ENCODE data around the gene PKD2. TPM values are rescaled to one million over a fixed set of nuclear protein-coding genes. Genes with fewer than 3 reads are reported as not detected.
A peak's percentile ranks its signal among the peaks of the same experiment; 100 is the strongest.
"Not testable (repeated sequence)": the region's sequence is repeated elsewhere in the genome, so short reads cannot be mapped to it uniquely, and the experiment has no call there.

The PKD2 gene
- total RNA-seq, 1 experiment from 2014 or later: 21.4 TPM

GRCh38 chr4:88115587-88115986 lies 108.2 kb downstream of the PKD2 start:
- Mint-ChIP-seq H3K4me1 (no peaks in the 10 kb centered on the region), H3K27ac (no peak overlapping the region), H3K4me3 (no peak overlapping the region), H3K27me3 (ENCODE audit: low read depth) (peaks cover 6% of the 10 kb centered on the region), H3K36me3 (peaks cover 27% of the 10 kb centered on the region), H3K9me3 (peaks cover 33% of the 10 kb centered on the region)
- TF ChIP-seq, protein P1, sequence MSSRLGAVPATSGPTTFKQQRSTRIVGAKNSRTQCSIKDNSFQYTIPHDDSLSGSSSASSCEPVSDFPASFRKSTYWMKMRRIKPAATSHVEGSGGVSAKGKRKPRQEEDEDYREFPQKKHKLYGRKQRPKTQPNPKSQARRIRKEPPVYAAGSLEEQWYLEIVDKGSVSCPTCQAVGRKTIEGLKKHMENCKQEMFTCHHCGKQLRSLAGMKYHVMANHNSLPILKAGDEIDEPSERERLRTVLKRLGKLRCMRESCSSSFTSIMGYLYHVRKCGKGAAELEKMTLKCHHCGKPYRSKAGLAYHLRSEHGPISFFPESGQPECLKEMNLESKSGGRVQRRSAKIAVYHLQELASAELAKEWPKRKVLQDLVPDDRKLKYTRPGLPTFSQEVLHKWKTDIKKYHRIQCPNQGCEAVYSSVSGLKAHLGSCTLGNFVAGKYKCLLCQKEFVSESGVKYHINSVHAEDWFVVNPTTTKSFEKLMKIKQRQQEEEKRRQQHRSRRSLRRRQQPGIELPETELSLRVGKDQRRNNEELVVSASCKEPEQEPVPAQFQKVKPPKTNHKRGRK (CRISPR knock-in tag; IDR thresholded peaks at IDR 0.05; ENCODE audit: borderline replicate concordance): no peak
- no peak for ATAC-seq
- ChIA-PET CTCF (no interaction called here), POLR2A (no interaction called here)
- DNase-seq (ENCODE audit: low spot score): no peak

GRCh38 chr4:88119943-88120342 lies 112.5 kb downstream of the PKD2 start:
- 0 out of 2 replicates have a peak, but pooled peaks cover 4% of the 10 kb centered on the region for H3K4me1 Mint-ChIP-seq
- ChIA-PET POLR2A (no interaction called here), CTCF (no interaction called here)
- peaks cover 64% of the 10 kb centered on the region for H3K9me3 Mint-ChIP-seq
- ATAC-seq (no peak), DNase-seq (ENCODE audit: low spot score) (no peak)
- H3K4me3 Mint-ChIP-seq: no peak overlapping the region
- peaks cover 6% of the 10 kb centered on the region for H3K27me3 Mint-ChIP-seq (ENCODE audit: low read depth)
- TF ChIP-seq ZNF121 (CRISPR knock-in tag; IDR thresholded peaks at IDR 0.05) (0 out of 2 replicates have a peak, but pooled peaks have one; percentile 31), GTF2I (CRISPR knock-in tag; conservative IDR thresholded peaks at IDR 0.05) (no peak)
- peaks cover 50% of the 10 kb centered on the region for H3K36me3 Mint-ChIP-seq
- H3K27ac Mint-ChIP-seq: no peak overlapping the region

DNA sequence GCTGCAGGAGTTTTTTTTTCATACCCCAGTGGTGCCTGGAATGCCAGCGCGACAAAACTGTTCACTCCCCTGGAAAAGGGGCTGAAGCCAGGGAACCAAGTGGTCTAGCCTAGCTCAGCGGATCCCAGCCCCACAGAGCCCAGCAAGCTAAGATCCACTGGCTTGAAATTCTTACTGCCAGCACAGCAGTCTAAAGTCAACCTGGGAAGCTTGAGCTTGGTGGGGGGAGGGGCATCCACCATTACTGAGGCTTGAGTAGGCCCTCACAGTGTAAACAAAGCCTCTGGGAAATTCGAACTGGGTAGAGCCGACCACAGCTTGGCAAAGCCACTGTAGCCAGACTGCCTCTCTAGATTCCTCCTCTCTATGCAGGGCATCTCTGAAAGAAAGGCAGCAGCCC lies 114.8 kb downstream of the PKD2 start:
- CTCF ChIA-PET, H3K4me3 Mint-ChIP-seq: not testable (repeated sequence)

More for the DNA sequence above, 114.8 kb downstream of the PKD2 start:
- not testable (repeated sequence) for H3K27ac Mint-ChIP-seq; H3K4me1 Mint-ChIP-seq; H3K27me3 Mint-ChIP-seq (ENCODE audit: low read depth)
- Mint-ChIP-seq H3K36me3 (peaks cover 55% of the 10 kb centered on the region), H3K9me3 (peaks cover 80% of the 10 kb centered on the region)
- TF ChIP-seq FOXK1 (CRISPR knock-in tag; IDR thresholded peaks at IDR 0.05): 0 out of 2 replicates have a peak, but pooled peaks have one; percentile 63
- peak; percentile 48 for DNase-seq (ENCODE audit: low spot score)
- POLR2A ChIA-PET: interaction anchor here (0.6 kb wide), 1 partner anchor 281 kb away, joined by 3 read pairs; no protein-coding TSS in a partner anchor
- ATAC-seq: peak; percentile 75

Other genes starting within 250 kb of the PKD2 start
- not detected in 3 replicates for gene IBSP, start 208.1 kb upstream of the PKD2 start, total RNA-seq (2021)
- gene MEPE, start 174.7 kb upstream of the PKD2 start, total RNA-seq (2021): not detected in 3 replicates
- 24.5 to 56.6 TPM (median 31.8 TPM) in 3 replicates for gene SPP1, start 31.9 kb upstream of the PKD2 start, total RNA-seq (2021)
- 2.1 to 3.8 TPM (median 3.4 TPM) in 3 replicates for gene ABCG2, start 151.0 kb downstream of the PKD2 start, total RNA-seq (2021)